HuH-7.5 (cell line): ENCODE measurements around the gene UBE2H.
"Not testable (repeated sequence)": the region's sequence is repeated elsewhere in the genome, so short reads cannot be mapped to it uniquely, and the experiment has no call there.

Experiments used
- DNase-seq: peaks from one replicate; pipeline ENCODE4 v3.0.0; 2011; ENCODE audit warnings: low spot score

The UBE2H gene

DNA sequence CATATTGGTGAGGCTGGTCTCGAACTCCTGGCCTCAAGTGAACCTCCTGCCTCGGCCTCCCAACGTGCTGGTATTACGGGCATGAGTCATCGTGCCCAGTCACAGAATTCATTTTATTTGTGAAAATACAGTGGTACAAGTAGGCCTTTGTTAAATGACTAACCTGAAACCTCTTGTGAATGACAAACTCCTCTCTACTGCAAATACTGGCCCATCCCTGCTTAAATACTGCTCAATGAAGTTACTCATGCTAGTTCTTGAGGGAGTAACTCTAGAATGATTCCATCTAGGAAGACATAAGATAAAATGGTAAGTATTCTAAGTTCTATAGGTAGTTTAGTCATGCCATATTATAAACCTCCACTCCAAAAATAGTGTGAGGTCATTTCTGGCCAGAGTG is 80.7 kb downstream of the UBE2H start:
- no peak for DNase-seq

- no peak for DNase-seq
Measured at GRCh38 chr7:129870668-129871067, 82.1 kb downstream of the UBE2H start.

DNA sequence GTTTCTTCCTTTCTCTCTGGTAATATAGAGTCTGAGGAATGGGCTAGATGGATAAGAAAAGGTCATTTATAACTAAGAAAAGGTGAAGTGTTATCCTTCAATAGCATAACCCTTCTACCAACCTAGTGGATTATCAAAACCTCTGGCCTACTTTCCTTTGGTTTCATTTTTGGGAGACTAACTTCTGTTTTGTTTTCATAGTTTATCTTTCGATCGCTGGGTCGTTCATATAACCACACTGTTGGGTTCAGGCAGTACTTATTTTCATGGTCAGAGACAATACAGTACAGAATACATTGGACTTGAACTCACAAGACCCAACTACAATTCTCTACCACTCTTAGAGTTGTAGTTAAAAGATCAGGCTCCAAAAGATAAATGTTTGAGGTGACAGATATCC is 86.5 kb downstream of the UBE2H start:
- no peak for DNase-seq

GRCh38 chr7:129865925-129866201 is 86.9 kb downstream of the UBE2H start:
- DNase-seq = no peak

DNA sequence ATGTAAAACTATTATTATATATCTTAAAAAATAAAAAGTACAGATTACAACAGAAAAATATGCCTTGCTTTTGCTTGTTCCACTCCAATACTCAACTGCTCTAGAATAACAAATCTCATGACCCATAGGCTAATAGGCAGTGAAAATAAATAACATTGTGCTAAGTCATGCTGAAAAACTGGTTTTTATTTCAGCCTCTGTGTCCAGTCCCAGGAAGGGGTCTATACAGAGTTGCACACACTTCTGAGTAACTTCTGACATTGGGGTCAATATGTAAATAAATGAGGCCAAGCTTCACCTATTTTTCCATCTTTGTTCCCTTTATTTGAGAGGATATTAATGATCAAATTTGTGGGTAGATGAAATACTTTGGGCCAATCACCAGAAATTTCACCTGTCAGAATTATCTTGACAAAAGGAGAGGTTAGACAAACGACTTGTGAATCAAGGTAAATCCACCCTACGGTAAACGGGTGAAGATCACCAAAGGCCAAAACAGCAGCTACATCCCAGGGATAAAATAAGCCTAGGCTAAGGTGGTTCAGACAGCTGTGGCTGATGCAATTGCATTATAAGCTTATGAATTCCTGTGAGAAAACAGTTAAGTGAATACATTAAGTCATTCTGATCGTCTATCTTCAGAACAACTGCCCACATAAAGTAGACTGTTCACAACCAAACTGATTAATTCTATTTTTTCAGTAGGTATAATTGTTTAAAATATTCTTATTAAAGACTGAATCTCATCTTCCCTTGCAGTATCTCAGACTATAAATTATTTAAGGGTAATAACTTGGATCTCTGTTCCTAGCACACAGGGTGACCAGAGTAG is 87.5 kb downstream of the UBE2H start:
- DNase-seq = no peak

DNA sequence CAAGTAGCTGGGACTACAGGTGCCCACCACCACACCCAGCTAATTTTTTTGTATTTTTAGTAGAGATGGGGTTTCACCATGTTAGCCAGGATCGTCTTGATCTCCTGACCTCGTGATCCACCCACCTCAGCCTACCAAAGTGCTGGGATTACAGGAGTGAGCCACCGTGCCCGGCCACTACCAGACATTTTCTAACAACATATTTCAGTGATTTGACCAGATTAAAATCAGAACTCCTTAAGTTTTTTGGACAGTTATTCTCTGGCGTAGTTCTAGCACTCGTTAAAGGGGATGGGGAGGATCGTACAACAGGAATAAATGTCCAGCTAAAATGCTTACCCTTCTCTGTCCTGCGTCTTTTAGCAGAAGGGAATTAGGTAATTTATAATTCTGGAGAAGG is 88.1 kb downstream of the UBE2H start:
- not testable (repeated sequence) for DNase-seq

DNA sequence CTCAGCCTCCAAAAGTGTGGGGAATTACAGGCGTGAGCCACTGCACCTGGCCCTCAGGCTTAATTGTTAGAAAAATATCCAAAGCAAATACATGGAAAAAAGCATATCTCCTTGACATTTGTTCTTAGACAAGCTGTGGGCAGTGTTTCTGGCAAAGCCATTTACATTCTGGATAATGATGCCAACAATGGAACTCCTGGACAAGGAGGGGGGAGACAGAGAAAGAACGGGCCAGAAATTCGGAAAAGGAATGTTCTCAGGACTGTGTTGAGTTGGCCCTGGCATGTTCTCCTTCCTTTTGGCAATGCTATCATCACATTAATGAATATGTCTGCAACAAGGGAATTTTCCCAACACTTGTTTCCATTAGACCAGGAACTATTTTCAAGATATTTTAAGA is 88.7 kb downstream of the UBE2H start:
- DNase-seq = no peak

GRCh38 chr7:129862682-129863081 is 90.1 kb downstream of the UBE2H start:
- DNase-seq = no peak

- not testable (repeated sequence) for DNase-seq
Measured at GRCh38 chr7:129860784-129861183, 92.0 kb downstream of the UBE2H start.

- no peak for DNase-seq
Measured at GRCh38 chr7:129859183-129859582, 93.6 kb downstream of the UBE2H start.

- no peak for DNase-seq
Measured at GRCh38 chr7:129858490-129858889, 94.3 kb downstream of the UBE2H start.

- no peak for DNase-seq
Measured at GRCh38 chr7:129857313-129857712, 95.4 kb downstream of the UBE2H start.

- no peak for DNase-seq
Measured at GRCh38 chr7:129855935-129856717, 96.6 kb downstream of the UBE2H start.

DNA sequence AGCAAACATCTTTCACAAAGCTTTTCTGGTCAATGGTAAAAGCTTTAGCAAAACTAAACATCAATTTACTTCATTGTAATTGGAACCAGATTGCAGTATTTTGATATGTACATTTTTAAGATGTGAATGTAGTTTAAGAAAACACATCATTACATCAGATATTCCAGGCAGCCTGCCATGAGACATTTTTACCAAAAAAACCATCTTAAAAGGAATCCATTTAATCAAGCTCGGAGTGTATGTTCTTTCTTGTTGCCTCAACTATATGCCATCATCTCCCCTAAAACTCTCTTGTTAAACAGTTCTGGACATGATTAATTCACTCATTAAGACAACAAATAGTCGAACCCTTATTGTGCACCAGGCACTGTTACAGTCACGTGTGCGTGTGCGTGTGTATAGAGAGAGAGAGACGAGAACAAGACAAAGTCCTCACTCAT is 97.5 kb downstream of the UBE2H start:
- DNase-seq = no peak

DNA sequence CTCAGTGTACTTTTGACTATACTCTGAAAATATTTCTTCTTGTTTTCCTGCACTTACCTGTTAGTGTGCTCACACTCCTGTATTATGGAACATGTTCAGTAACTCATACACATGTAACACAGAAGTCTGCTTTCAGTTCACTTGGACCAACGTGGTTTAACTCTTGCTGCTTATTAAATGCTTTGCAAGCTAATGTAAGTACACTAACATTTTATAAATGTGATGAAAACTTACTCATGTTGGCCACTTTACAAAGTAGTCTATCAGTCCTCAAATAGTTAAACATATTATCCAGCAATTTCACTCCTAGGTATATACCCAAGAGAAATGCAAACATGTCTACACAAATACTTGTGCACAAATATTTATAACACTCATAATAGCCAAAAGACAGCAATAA is 98.4 kb downstream of the UBE2H start:
- no peak for DNase-seq

- DNase-seq = no peak
Measured at GRCh38 chr7:129853661-129854268, 99.0 kb downstream of the UBE2H start.

GRCh38 chr7:129851809-129852208 is 101.0 kb downstream of the UBE2H start:
- DNase-seq = no peak

DNA sequence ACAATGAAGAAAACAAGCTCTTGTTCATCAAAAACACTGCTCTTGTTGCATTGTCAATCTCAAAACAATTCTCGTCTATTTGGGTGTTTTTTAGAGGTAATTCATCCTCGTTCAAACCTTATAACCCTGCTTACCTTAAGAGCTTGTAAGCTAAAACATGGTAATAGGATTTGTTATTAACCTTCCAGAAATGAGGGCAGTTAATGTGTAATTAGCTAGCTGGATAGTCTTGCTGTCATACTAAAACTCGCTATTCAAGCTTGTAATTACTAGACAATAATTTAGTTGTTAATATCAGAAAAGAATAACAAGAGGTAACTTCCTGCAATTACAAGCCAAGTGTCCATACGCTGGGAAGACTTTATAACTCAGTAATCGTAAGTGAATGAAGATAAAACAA is 101.6 kb downstream of the UBE2H start:
- no peak for DNase-seq

- no peak for DNase-seq
Measured at GRCh38 chr7:129848436-129848835, 104.3 kb downstream of the UBE2H start.

DNA sequence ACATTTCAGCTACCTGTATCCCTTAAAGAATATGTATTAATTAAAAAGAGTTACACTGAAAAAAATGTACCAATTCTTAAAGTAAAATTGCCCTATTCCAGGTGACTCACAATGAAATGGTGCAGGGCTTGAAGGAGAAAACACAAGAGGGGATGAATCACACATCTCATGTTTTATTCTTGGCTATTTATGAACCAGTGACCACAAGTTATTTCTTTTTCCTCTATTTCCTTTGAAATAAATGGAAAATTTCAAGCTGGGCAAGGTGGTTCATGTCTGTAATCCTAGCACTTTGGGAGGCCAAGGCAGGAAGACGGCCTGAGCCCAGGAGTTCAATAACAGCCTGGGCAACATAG is 106.8 kb downstream of the UBE2H start:
- DNase-seq = no peak

DNA sequence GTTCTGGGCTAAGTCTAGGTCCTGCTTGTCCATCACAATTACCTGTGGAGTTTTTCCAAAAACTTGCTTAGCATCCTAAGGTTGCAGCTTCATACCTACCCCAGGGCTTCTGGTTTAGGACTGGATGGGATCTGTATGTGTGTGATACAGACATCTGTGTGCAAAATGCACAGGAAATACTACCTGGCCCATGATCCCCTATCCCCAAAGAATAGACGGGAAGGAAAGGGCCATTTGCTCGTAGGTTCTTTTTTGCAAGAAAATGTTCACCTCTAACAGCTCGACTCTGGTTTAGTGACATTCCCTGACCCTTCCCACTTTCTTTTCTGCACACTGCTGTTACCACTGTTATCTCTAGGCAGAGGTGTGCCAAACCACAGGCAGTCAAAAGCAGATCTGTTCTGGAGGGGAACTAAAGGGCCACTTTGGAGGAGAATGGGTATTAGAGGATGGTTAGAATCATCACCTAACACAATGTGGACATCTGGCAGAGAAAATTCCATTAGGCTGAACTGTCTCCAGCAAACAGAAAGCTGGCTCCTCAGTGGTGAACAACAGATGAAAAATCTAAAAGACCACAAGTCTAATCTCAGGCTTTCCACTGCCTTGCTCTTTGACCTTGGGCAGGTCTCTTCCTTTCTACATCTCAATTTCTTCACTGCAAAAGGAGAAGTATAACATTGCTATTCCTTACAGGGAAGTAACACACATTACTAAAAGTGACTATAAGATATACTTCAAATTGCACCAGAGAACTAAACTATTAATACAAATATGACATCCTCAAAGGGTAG is 107.4 kb downstream of the UBE2H start:
- DNase-seq = no peak
